Hematopoietic multipotent progenitor cell treated with erythropoietin and hydrocortisone succinate and interleukin-3 and kit ligand, for 6 days (in vitro differentiated cells): Measurements from ENCODE around the gene AGER.
"Not testable (repeated sequence)": the region's sequence is repeated elsewhere in the genome, so short reads cannot be mapped to it uniquely, and the experiment has no call there.

Experiments used
- DNase-seq: peaks from one replicate; pipeline ENCODE4 v3.0.0-alpha.2; 2015

AGER gene

DNA sequence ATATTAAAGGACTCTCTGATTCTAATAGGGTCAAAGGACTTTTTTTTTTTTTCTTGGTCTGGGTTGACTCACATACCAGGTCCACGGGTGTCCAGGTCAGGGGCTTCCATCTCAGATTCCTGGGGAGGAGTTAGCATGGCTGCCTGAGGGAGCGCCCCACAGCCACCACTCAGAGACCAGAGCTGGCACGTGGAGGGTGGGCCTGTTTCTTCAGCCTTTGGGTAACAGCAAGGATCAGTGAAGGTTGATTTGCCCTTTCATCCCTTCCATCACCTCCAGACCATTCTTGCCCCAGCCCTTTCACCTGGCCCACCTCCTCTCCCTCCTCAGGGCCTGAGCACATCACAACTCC lies 14.3 kb upstream of the AGER start:
- no peak for DNase-seq

DNA sequence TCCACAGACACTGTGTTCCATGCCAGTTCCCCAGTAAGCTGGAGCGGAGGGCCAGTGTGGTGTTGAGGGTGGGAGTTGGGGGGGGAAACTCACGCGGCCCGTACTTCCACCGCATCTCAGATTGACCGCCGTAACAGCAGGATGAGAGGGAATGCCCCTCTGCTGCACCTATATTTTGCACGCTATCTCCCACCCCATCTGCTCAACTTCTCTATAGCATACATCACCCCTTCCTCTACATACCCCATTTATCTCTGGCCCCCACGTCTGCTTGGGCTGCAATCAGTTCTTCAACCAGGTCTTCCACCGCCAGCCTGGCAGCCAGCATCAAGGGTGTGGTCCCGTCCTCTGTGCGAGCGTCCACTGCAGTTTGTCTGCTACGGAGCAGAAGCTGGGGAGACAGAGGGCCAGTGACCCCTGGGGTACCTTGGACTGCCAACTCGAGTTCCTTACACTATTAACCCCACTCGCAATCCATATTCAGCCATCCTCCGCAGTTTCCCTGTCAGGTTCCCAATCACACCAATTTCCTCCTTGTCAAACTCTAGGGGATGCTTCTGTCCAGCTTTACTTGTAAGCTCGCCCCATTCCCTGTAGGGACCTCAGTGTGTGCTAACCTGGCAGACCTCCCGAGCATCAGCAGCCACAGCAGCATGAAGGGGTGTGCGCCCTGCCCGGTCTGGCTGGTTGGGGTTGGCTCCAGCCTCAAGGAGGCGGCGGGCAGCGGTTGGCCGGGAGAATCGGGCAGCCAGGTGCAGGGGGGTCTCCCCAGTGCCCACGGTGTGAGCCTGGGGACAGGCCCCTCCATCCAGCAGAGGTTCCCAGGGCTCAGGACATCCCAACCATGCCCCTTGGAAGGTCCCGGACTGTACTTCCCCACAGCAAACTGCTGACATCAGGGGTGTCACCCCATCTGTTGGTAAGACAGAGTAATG lies 12.9 kb upstream of the AGER start:
- DNase-seq: peak; percentile 66

DNA sequence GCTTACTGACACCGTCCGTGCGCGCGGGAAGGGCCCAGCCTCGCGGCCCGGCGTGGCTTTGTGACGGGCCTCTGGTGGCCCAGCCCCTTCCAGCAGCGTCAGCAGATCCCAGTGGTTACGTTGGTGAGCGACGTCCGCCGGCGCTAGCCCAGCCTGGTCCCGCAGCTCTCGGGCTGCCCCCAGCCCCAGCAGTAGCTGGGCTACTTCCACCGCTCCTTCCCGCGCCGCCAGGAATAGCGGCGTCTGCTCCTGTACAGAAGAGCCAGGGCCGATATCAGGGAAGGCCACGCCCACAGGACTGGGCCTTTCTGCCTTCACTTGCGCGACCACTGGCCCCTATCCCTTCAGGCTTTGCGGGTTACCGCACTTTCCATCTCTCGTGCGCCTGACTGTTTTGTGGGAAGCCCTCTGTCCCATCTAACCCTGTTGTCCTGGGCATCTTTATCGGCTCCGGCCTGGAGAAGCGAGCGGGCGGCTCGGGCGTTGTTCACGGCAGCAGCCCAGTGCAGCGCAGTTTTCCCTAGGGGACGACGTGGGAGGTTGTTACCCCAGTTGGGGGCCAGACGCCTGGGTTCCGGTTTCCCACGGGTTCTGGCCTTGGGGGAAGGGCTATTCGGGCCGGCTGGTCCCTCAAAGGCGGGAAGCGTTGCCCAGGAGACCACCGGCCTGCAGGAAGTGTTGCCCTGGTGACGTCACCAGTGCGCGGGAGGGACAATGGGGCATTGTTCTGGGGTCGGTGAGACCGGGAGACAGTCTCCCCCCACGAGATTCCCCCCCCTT lies 12.0 kb upstream of the AGER start:
- DNase-seq: peak; percentile 81

DNA sequence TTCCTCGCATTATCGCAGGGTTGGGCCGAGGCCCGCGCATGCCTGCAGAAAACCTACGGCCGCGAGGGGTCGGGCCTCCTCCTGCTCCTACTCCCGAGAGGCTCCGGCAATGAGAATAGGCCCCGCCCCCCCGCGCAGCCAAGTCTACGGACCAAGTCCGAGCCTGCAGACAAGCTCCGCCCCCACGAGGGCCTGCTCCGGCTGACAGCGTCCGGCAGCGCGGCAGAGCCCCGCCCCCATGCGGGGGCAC lies 11.5 kb upstream of the AGER start:
- DNase-seq: peak; percentile 100

DNA sequence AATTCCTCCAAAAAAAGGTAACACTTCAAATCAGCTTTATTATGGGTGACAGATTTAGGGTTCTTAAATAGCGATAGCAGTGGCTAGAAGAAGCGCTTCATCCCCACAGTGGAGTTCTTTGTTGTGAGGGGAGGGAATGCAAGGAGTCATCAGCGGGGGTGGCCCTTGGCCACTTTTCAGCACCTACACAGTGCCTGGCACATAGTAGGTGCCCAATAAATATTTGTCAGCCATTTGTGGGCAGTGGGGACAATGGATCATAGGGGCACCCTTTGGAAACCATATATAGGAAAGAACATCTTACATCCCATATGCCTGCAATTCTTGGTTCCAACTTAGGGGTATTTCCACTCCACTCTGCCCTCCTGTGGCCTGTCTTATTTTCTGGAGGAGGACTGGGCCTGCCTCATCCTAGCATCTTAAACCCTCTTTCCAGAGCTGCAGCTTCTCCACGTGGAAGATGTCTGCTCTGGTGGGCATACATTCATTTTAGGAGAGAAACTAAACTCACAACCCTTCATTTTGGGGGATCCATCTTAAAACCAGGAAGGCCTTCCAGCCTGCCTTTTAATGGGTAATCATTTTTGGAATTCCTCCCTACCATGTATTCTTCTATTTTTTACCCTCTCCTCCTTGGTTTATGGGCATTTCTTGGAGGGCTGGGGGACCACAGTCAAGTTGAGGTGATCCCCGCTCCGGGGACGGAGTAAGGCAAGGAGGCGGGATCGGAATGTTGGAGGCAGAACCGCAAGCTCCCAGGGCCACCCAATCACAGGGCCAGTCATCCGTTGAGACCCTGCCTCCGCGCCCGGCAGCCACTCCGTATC lies 11.0 kb upstream of the AGER start:
- peak; percentile 83 for DNase-seq

DNA sequence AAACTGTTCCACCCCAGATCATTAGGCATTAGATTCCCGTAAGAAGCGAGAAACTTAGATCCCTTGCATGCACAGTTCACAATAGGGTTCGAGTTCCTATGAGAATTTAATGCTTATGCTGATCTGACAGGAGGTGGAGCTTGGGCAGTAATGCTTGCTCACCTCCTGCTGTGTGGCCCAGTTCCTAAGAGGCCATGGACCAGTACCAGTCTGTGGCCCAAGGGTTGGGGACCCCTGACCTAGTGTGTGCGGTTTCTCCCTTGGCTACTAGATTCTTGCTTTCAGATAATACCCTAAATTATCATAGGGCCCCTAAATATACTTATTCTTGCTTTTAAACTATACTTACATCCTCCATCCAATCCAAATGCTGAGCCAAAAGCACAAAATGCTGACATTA lies 10.3 kb upstream of the AGER start:
- DNase-seq: no peak

DNA sequence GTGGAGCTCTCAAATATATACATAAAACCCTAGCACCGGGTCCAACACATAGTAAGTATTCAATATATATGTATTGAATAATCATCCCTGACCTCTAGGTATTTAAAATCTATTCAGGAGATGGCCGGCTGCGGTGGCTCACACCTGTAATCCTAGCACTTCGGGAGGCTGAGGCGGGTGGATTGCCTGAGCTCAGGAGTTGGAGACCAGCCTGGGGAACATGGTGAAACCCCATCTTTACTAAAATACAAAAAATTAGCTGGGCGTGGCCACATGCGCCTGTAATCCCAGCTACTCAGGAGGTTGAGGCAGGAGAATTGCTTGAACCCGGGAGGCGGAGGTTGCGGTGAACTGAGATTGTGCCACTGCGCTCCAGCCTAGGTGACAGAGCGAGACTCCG lies 9.0 kb upstream of the AGER start:
- not testable (repeated sequence) for DNase-seq

DNA sequence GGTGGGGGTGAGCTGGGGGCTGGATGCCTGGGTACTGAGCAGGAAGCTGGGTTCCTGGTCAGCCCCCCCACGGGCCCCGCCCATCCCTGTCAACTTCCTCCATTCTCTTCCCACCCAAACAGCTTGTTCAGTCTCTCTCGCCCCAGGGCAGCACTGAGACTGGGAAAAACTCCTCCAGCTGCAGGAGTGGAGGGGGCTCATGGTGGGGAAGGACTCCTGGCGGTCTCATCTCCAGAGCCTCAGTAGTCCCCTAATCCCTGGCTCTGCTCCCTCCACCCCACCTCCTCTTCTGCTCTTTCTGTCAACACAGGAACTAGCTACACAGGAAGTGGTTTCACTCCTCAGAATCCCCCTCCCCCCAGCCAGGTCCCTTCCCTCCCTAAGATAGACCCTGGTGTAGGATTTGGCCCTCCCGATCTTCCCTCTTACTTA lies 8.6 kb upstream of the AGER start, which contains the start of gene GPSM3:
Gene GPSM3 (minus strand): TSS at position 36 of the 432 bp plus-strand sequence. CDS start 130 bp downstream, outside the sequence.
- DNase-seq: peak; percentile 81

DNA sequence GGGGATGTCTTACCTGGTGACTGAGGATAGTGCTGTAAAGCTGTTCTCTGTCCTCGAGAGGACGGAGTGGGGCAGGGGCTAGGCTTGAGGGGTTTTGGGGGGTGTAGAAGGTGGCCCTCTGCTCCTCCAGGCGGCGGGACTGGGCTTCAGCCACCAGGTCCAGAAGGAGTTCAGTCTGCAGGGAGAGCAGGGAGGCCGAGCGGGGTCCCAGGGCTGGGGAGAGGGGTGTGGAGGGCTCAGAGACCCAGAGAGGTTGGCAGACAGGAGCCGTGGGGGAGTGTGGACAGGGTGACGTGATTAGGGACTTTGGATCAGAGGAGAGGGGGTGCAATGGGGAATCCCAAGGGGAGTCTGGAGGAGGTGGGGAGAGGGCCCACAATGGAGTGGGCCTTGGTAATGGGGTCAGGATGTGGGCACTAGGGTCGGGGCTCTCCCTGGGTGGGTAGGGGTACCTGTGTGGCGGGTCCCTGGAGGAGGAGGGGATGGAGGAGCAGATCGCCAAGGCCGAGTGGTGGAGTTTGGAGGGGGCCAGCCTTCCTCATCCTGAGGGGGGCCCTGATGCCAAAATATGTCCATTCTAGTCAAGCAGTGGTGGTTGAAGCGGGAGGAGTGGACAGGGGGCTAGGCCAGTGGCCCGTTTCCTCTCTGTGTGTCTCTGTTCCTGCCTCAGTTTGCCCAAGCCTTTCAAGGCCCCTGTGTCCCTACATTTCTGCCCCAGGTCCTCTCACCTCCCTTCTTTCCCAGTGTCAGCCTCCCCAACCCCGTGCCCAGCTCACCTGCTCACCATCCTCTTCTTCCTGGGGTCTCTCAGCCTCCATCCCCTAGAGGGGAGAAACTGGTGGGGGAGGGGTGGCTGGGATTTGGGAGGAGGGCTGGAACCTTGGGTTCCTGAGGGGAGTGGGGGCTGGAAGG lies 7.9 kb upstream of the AGER start:
- no peak for DNase-seq

DNA sequence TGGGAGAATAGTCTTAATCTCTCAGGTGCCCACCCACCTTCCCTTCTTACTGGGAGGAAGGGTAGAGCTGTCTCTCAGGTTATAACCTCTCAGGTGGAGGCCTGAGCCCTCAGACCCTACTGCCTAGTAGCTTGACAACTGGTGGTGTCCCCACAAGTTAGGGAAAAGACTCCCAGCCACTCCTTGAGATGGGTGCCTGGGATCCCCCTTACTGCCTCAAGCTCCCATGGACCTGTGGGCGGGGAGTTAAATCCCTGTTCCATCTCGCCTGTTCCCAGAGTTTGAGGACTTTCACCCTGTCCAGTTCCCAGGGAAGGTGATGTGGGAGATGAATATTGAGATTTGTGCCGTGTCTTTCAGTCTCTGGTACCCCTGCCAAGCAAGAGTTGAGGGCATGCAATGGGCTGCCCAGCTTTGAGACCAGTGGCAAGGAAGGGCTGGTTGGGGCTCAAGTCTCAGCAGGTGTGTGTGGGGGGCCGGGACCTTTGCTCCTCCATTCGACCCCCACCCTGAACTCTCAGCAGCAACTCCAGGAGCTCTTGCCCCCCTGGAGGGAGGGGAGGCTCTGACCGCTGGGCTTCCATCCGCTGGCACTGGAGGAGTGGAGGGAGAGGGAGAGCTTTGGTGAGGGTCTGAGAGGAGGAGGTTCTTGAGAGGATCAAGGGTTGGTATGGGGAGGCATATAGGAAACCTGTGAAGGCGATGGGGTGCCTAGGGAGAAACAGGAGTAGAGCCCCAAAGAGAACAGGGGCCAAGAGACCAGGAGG lies 7.0 kb upstream of the AGER start:
- DNase-seq: no peak

DNA sequence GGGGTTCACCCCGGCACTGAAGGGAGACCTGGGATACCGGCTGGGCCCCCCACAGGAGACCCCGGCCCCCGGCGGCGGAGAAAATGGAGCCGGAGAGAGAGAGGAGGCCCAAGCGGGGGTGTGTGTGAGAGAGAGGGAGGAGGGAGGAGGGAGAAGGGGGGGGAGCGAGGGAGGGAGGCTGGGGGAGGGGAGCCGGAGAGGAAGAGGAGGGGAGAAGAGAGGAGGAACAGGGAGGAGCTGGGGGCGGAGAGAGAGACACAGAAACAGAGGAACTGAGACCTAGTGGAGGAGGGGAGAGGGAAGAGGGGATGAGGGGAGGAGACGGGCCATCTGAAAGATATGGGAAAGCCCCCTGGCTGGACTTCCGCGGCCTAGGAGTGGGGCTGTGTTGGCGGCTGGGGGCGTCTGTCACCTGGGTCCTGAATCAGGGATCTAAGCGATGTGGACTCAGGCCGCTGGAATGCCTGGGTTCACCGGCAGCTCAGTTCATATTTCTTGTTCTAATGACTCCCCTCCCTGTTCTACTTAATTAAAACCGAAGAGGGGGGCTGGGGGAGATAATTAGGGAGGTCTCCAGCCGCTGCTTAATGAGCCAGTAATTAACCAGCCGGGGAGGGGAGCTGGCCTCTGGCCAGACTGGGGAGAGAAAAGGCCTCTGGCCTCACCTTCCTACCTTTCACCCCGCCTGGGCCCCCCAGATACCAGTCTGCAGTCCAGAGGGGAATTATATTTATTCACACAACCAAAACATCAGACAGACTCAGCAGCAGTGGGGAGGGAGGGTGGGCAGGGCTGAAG lies 6.2 kb upstream of the AGER start, which contains the start of gene PBX2:
Gene PBX2 (minus strand): TSS at position 149 of the 798 bp plus-strand sequence. CDS start 287 bp downstream, outside the sequence.
- DNase-seq: peak; percentile 98

DNA sequence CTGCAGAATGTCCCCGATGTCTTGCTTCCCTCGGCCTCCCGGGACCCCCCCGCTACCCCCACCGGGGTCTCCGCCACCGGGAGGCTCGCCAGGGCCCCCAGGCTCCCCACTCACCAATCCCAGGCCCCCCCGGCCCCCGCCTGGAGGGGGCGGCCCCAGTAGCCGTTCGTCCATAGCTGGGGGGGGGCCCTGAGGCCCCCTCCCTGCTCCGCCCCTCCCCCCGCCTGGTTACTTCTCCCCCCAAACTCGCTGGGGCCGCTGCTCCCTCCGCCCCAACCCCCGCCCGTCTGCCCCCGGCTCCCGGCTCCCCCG lies 5.6 kb upstream of the AGER start:
- no peak for DNase-seq

DNA sequence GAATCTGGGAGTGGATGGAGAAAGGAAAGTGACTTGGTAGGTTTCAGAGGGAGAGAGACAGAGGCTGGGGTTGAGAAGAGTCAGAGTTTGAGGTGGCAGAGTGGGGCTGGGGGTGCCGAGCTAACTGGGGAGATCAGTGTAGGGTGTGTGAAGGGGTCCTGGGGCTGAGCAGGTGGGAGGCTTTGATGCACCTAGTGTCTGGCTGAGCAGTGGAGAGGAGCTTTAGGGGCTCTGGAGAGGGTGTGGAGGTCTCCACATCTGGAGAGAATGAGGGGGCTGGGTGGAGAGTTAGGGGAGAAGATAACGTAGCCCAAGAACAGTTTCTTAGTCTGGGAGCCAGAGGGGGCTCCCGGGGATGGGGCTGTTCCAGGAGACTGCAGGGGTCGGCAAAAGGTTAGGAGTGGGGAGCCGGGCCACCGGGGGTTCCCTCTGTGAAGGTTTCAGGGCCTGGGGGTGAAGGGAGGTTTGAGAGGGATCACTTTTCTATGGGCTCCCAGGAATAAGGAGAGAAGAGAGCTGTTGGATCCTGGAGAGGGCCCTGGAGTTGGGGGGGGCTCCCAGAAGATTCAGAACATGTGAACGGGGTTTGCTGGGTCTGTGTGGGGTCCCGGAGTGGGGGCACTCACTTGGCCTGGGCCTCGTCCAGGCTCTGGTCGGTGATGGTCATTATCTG lies 5.2 kb upstream of the AGER start:
- no peak for DNase-seq

DNA sequence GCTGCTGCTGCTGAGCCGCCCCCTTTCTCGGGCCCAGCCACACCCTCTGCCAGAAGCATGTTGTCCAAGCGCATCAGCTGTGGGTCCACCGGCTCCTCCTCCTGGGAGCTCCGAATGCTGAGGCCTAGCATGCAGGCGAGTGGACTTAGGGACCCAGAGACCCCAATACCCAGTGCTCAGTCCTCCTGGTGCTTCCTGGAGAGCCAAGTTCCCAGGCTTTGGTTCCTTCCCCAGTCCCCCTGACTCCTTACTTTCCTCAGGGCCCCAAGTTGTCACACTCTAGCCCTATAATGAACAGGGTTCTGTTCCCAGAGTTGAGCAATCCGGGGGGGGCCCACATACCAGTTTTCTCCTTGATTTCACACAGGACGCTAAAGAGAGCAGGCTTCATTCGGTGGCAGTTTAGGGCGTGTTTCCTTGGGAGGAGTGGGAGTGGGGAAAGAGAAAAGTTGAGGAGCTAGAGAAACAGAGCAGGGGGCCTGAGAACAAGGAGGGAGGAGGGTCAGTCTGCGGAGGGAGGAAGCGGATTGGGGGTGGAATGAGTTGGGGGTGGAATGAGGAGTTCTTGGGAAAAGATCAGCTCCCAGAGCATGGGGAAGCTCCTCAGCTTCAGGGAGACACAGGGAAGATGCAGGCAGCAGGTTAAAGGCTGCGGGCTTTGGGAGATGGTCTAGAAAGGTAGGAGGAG lies 4.5 kb upstream of the AGER start:
- DNase-seq: no peak

DNA sequence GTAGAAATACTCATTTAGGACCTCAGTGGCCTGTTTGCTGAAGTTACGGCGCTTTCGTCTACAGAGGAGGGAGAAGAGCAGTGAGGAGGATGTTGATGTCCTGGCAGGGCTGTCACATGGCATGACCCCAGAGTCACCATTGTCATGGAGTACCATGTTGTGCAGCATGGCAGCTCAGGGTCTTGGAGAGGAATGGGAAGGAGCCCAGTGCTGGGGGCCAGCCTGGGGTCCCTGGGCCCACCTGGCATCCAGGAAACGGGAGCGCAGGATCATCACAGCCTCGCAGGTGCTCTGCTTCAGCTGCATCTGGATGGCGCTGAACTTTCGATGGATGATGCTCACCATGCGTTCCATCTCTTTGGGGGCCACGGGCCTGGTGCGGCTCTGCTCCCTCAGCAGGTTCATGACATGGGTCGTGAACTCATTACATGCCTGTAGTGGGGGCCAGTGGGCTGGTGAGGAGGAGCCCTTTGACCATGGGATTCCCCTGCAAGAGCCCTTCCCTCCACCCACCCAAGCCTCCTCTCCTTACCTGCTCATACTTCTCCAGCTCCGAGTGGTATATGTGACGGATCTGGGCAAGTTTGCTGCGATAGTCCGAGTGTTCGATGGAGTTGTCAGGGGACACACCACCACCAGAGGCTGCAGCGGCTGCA lies 3.8 kb upstream of the AGER start:
- DNase-seq: not testable (repeated sequence)

DNA sequence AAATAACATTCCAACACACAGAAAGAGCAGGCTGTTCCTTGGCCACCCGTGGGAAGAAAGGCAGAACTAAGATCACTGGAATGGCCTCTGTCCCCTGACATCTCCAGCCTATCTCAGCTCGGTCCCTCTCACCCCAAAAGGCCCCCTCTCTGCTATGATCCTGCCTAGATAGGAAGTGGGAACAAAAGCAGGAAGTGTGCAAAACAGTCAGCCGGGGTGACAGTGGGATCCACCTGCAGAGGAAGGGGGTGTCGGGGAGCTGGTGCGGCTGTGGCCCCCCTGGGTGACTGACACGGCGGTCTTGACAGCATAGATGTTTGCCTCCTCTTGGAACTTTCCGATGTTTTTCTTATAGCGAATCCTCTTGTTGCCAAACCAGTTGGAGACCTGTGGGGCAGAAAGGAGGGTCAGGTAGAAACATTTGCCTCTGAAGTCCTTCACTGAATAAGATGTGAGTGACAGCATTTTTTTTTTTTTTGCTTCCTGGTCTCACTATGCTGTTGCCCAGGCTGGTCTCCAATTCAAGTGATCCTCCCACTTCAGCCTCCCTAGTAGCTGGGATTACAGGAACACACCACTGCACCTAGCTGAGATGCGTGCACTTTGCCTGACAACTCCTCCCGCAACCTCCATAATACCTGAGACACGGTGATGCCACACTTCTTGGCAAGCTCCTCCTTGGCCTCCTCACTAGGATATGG lies 3.1 kb upstream of the AGER start:
- no peak for DNase-seq

DNA sequence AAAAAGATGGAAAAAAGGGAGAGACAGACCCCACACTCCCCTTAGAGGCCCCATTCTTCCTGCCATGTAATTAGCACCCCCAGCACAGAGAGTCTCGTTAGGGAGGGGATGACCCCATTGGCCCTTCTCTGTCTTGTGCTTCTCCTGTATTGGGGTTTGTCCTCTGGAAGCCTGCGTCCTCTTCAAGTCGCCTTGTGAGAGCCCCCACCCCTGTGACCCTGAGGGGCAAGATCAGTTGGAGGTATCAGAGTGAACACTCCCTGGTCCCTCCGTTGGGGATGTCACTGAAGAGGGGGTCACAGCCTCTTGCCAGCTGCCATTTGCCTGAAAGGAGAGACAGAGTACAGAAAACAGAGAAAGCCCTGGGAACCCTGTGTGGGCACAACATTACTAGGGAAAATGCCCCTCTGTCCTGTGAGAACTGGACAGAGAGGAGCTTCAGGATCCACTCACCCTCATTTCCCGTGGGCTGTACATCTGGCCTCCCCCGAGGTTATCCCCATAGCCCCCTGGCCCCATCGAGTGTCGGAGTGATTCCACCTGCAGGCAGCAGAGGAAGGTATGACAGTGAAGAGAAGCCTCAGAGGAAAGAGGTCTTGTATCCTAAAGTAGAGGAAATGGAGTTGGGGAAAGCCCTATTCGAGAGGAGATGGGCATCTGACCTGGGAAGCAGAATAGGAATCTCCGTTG lies 2.2 kb upstream of the AGER start:
- DNase-seq: not testable (repeated sequence)
